ENCODE data around the gene BSCL2. TPM values are rescaled to one million over a fixed set of nuclear protein-coding genes. Genes with fewer than 3 reads are reported as not detected.
"Not testable (repeated sequence)": the region's sequence is repeated elsewhere in the genome, so short reads cannot be mapped to it uniquely, and the experiment has no call there.

Gene BSCL2
- total RNA-seq (ENCODE audit: low replicate concordance), result 34.4 and 43.5 TPM in 2 replicates

- H3K4me3 ChIP-seq (ENCODE audit: low read depth, low read length), result peak within 1 kb of the TSS; percentile 62
- DNase-seq (ENCODE audit: low read depth), result no peak
- no peak for TF ChIP-seq CTCF (IDR thresholded peaks at IDR 0.05; ENCODE audit: insufficient read depth, low read length)
Observed at GRCh38 chr11:62707277-62707861, at the start of gene BSCL2, which contains the start of gene GNG3. TSS of gene BSCL2 (minus strand) at chr11:62707424. CDS start at chr11:62707195, 229 bp downstream. TSS of gene GNG3 (plus strand) at chr11:62707676. CDS start at chr11:62708296, 620 bp downstream.

DNA sequence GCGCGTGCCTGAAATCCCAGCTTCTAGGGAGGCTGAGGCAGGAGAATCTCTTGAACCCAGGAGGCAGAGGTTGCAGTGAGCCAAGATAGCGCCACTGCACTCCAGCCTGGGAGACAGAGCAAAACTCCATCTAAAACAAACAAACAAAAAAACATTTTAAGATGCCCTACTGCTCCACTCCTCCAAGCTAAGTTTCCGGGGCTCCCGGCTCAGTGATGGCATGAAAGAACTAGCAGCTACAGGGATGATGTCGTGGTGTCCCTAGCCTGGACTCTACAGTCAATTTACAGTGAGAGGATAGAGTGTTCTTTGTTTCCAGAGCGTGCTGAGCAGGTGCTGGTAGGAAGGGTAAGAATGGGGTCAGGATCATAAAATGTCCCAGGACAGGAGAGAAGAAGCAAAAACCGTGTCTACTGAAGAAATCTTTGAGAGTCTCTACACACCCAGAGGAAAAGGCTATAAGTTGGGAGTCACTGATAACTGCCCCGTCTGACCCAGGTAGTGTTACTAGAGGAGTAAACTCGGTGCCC is 47.9 kb upstream of the BSCL2 start:
- H3K4me3 ChIP-seq (ENCODE audit: low read depth, low read length), result no peak overlapping the region
- TF ChIP-seq CTCF (IDR thresholded peaks at IDR 0.05; ENCODE audit: insufficient read depth, low read length), result no peak
- no peak for DNase-seq (ENCODE audit: low read depth)

DNA sequence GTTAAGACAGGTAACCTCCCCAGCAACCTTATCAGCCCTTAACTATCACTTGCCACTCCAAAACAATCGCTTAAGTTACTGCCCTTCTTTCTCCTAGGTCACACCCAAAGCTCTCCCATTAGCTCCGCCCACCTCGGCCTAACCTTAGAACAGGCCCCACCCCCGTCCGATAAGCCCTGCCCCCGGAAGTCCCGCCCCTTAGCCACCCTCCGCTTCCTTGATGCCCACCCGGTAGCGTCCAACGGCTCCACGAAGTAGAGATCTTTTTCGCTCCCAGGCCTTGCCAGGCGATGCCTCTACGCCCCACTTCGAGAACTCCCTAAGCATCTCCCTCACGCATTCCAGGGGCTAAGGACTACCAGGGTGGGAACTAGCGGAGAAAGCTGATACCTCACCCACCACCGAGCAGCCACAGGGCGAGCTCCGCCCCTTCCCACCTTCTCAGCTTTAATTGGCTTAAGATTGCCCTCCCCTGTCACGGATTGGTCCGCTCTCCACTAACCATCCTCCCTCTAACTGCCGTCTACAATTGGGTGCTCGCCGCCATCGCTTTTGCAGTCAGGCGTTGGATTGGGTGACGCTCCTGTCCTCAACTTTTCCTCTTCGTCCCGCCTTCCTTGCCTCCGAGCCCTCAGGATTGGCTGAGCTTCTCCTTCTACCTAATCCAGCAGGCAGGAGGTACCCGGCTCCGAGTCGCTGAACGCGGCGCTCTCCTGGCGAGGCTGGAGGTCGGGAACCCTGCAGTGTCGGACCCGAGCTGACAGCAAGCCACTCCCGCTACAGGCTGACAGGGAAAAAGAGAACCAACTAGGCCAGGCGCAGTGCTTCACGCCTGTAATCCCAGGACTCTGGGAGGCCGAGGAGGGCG is 46.7 kb upstream of the BSCL2 start, which contains the start of gene ZBTB3:
Gene ZBTB3 (minus strand): TSS at position 425 of the 868 bp plus-strand sequence. CDS start 496 bp downstream, outside the sequence.
- no peak for TF ChIP-seq CTCF (IDR thresholded peaks at IDR 0.05; ENCODE audit: insufficient read depth, low read length)
- peak; percentile 99 for DNase-seq (ENCODE audit: low read depth)

GRCh38 chr11:62752994-62753735 is 45.9 kb upstream of the BSCL2 start:
- TF ChIP-seq CTCF (IDR thresholded peaks at IDR 0.05; ENCODE audit: insufficient read depth, low read length), result no peak
- H3K4me3 ChIP-seq (ENCODE audit: low read depth, low read length), result peak overlapping the region; percentile 98
- no peak for DNase-seq (ENCODE audit: low read depth)

More for the DNA sequence above, 46.7 kb upstream of the BSCL2 start, which contains the start of gene ZBTB3:
- peak within 1 kb of the TSS; percentile 98 for H3K4me3 ChIP-seq (ENCODE audit: low read depth, low read length)

DNA sequence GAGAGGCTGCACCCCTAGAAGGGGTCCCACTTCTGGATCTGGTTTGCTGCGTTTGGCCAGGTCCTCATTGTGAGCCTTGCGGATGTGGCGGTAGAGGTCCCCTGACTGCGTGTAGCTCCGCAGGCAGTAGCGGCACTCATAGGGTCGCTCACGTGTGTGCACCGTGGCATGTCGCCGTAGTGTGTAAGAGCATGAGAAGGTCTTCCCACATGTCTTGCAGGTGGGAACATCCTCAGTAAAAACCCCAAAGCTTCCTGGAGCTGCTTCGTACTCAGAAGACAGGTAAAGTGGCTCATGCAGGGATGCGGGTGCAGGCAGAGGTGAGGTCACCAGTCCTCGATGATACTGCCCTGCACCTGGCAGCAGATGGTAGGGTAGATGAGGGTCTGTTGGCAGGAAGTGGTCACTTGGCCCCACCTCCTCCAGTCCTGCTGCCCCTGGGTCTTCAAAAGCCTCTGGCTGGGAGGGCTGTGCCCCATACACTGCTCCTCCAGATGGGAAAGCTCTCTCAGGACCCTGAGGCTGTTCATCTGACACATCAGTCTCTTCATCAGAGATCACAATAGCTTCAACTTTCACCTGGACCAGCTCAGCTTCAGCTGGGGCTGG is 45.1 kb upstream of the BSCL2 start:
- TF ChIP-seq CTCF (IDR thresholded peaks at IDR 0.05; ENCODE audit: insufficient read depth, low read length), result no peak
- no peak overlapping the region for H3K4me3 ChIP-seq (ENCODE audit: low read depth, low read length)
- DNase-seq (ENCODE audit: low read depth), result no peak

- H3K4me3 ChIP-seq (ENCODE audit: low read depth, low read length); DNase-seq (ENCODE audit: low read depth): not testable (repeated sequence)
Observed at GRCh38 chr11:62749931-62750330, 42.7 kb upstream of the BSCL2 start.

All from fibroblast of the aortic adventitia (primary cell).